Measurements from ENCODE around the gene PHF13. TPM values are rescaled to one million over a fixed set of nuclear protein-coding genes. Genes with fewer than 3 reads are reported as not detected.
A peak's percentile ranks its signal among the peaks of the same experiment; 100 is the strongest.

The PHF13 gene
- total and polyA plus RNA-seq, 2 donors (not counting 1 experiment from before 2014, with no cell fraction given): 12.1 to 13.7 TPM

- H3K9me3 ChIP-seq (ENCODE audit: control insufficient read depth, insufficient read depth, low read depth, low read length): no peaks in the 10 kb centered on the region
- H3K27me3 ChIP-seq (ENCODE audit: control insufficient read depth, insufficient read depth, low read length): no peaks in the 10 kb centered on the region
- H3K27ac ChIP-seq (ENCODE audit: insufficient read depth, low read length): peak overlapping the region; percentile 78
- TF ChIP-seq CTCF (conservative IDR thresholded peaks at IDR 0.05 in 1 of 2, IDR thresholded peaks at IDR 0.05 in 1 of 2; ENCODE audit: low read depth in 1 of 2, low read length in 2 of 2) (no peak), EZH2 (IDR thresholded peaks at IDR 0.05; ENCODE audit: low read length, missing control alignments) (no peak)
- H4K20me1 ChIP-seq (ENCODE audit: control insufficient read depth, extremely low read depth, insufficient read depth, low read length): no peaks in the 10 kb centered on the region
- no peaks in the 10 kb centered on the region for H3K36me3 ChIP-seq (ENCODE audit: control insufficient read depth, insufficient read depth, low read length)
- H3K4me2 ChIP-seq (ENCODE audit: extremely low read depth, insufficient read depth, low read length): peak overlapping the region; percentile 84
- H3K4me3 ChIP-seq (replicated peaks in 1 of 4; ENCODE audit: control extremely low read depth in 1 of 4, insufficient read depth in 1 of 4, low read depth in 3 of 4, low read length in 4 of 4): peak overlapping the region; percentile 69 to 97 (median 82)
- H3K4me1 ChIP-seq (ENCODE audit: control insufficient read depth, extremely low read depth, insufficient read depth, low read length): peaks cover 3% of the 10 kb centered on the region
- peak overlapping the region; percentile 95 for H2AFZ ChIP-seq (ENCODE audit: low read length)
- DNase-seq (ENCODE audit: low read depth in 2 of 2): peak; percentile 31 to 49
- H3K9ac ChIP-seq (ENCODE audit: insufficient read depth, low read length): peak overlapping the region; percentile 69
- H3K79me2 ChIP-seq (ENCODE audit: control insufficient read depth, insufficient read depth, low read length): peaks cover 32% of the 10 kb centered on the region
These were observed 730 bp upstream of the PHF13 start for GRCh38 chr1:6612641-6613360.

DNA sequence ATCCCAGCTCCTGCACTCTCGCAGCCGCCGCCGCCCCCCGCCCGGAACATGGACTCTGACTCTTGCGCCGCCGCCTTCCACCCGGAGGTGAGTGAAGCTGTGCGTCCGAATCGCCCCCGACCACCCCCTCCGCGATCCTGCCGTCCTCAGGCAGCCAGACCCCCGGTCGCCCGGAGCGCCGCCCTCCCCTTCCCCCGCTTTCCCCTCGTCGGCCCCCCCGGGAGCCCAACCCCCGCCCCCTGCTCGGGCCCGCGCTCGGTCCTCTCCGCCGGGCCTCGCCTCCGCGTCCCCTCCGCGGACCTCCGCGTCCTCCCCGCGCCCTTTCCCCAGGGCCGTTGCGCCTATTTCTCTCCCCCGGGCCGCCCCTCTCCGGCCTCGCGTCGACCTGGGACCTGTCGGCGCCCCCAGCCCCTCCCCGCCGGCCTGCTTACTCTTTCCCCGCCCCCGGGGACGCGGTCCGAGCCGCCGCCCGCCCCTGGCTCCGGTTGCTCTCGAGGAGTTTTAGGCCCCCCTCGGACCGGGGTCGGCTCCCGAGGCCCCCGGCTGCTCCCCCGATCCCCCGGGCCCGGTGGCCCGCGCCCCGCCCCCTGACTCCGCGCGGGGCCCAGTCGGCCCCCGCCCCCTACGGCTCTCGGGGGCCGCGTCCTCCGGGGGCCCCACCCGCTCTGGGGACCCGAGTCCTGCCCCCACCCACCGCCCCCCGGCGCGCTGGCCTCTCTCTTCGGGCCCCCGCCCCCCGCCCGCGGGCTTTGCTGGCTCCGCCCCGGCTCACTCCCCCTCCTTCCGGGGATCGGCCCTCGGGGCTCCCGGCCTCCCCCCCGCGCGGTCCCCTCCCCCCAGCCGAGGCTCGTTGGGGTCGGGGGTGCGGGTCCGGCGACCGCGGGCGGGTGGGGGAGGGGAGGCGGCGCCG is 743 bp downstream of the PHF13 start:
- Histone ChIP-seq H3K27me3 (ENCODE audit: control insufficient read depth, insufficient read depth, low read length) (no peaks in the 10 kb centered on the region), H3K27ac (ENCODE audit: insufficient read depth, low read length) (peak overlapping the region; percentile 63), H4K20me1 (ENCODE audit: control insufficient read depth, extremely low read depth, insufficient read depth, low read length) (no peaks in the 10 kb centered on the region), H3K4me2 (ENCODE audit: extremely low read depth, insufficient read depth, low read length) (no peak overlapping the region), H2AFZ (ENCODE audit: low read length) (no peak overlapping the region), H3K36me3 (ENCODE audit: control insufficient read depth, insufficient read depth, low read length) (no peaks in the 10 kb centered on the region), H3K79me2 (ENCODE audit: control insufficient read depth, insufficient read depth, low read length) (peaks cover 41% of the 10 kb centered on the region), H3K9me3 (ENCODE audit: control insufficient read depth, insufficient read depth, low read depth, low read length) (no peaks in the 10 kb centered on the region), H3K9ac (ENCODE audit: insufficient read depth, low read length) (peak overlapping the region; percentile 76), H3K4me3 (replicated peaks in 1 of 4; ENCODE audit: control extremely low read depth in 1 of 4, insufficient read depth in 1 of 4, low read depth in 3 of 4, low read length in 4 of 4) (peak overlapping the region; percentile 38 to 73 (median 58)), H3K4me1 (ENCODE audit: control insufficient read depth, extremely low read depth, insufficient read depth, low read length) (peaks cover 3% of the 10 kb centered on the region)
- DNase-seq (ENCODE audit: low read depth in 2 of 2): peak in 1 of 2 donors; percentile 27
- TF ChIP-seq EZH2 (IDR thresholded peaks at IDR 0.05; ENCODE audit: low read length, missing control alignments): no peak
- TF ChIP-seq CTCF (conservative IDR thresholded peaks at IDR 0.05 in 1 of 2, IDR thresholded peaks at IDR 0.05 in 1 of 2; ENCODE audit: low read depth in 1 of 2, low read length in 2 of 2): no peak

Data from fibroblast of lung (primary cell).